GM19324 (cell line): Measurements from ENCODE around the gene INO80E.
A peak's percentile ranks its signal among the peaks of the same experiment; 100 is the strongest.
"Not testable (repeated sequence)": the region's sequence is repeated elsewhere in the genome, so short reads cannot be mapped to it uniquely, and the experiment has no call there.

Source experiments
- ATAC-seq: cut with Tn5 transposase; IDR thresholded peaks from one replicate; pipeline ENCODE4 v1.9.1; 2021; ENCODE audit warnings: mild to moderate bottlenecking, moderate library complexity; ENCODE audit not compliant: unreplicated experiment, low FRiP score

INO80E gene

GRCh38 chr16:29995911-29996765, at the start of gene INO80E:
TSS of gene INO80E (plus strand) at chr16:29996241. CDS start at chr16:29996311, 70 bp downstream.
- peak; percentile 94 for ATAC-seq

- no peak for ATAC-seq
These were observed 48.1 kb upstream of the INO80E start for GRCh38 chr16:29947897-29948296.

- ATAC-seq: no peak
These were observed 45.1 kb upstream of the INO80E start for GRCh38 chr16:29950806-29951461.

- no peak for ATAC-seq
These were observed 44.2 kb upstream of the INO80E start for GRCh38 chr16:29951625-29952365.

DNA sequence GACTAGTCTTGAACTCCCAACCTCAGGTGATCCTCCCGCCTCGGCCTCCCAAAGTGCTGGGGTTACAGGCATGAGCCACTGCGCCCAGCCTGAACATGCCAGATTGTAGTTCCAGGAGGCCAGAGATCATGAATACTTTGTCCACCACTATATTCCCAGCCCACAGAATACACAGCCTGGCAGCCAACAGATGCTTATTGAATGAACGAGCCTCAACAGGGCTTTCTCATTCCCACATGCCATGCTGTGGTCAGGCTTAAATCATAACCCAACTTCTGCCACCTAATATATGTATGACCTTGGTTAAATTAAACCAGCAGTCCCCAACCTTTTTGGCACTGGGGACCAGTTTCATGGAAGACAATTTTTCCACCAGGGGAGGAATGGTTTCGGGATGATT, 37.3 kb upstream of the INO80E start:
- ATAC-seq: no peak

DNA sequence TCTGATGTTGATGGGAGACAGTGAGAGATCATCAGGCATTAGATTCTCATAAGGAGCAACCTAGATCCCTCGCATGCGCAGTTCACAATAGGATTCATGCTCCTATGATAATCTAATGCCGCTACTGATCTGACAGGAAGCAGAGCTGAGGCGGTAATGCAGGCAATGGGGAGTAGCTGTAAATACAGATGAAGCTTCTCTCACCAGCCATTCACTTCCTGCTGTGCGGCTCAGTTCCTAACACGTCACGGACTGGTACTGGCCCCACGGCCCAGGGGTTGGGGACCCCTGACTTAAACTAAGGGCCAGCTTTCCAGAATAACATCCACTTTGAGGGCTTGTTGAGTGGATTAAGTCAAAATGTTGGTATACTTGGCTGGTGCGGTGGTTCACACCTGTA, 36.7 kb upstream of the INO80E start:
- ATAC-seq: no peak

- ATAC-seq: not testable (repeated sequence)
These were observed 36.2 kb upstream of the INO80E start for GRCh38 chr16:29959821-29960220.

DNA sequence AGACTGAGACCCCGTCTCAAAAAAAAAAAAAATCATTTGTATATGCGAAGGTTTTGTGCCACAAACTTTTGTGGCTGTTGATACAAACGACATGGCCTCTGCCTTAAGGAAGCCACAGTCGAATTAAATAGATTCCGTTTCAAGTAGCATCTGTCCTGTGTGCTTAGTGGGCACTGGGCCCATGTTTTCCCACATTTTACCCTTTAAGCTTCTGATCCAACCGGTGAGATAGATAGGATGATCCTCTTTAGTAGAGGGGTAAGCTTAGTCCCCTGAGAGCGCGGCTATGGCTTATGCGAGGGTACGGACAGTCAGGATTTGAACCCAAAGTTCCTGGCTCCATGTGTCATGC, 34.9 kb upstream of the INO80E start:
- ATAC-seq: no peak

DNA sequence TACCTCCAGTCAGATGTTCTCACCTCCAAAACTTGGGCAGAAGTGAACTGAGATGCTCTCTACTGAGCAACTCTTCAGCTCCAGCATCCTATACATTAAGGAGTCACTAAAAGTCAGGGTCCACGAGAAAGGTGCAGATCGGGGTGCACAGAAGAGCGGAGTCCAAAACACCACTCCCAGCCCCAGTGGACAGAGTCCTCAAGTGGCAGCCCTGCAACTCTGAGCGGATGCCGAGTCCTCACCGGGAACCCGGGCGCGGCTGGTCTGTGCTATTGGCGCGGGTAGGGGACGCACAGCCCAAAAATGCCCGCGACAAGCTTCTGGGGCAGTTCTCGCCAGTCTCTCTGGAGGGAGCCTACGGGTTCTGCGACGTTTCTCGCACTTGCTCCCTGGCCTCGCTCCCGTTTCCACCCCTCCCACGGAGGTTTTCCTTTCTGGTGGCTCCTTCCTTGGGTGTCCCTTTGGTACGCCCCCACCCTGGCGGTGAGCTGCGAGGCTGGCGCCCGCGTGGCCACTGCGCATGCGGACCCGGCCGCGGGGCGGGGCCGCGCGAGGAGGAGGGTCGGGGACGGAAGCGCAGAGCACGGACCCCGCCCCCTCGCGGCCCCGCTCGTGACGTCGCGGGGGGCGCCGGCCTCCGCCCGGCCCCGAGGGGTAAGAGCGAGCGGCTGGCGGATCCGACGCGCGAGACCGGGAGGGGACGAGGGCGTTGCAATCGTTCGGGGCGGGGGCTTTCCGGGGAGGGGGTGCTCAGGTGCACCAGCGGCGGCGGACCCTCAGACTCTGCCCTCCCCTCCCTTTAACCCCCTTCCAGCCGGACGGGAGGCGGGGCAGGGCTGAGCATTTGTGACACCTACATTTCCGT, 34.3 kb upstream of the INO80E start, which contains the start of gene TMEM219:
TSS of gene TMEM219 (plus strand) at position 601 of the 865 bp plus-strand sequence. CDS start 1,065 bp downstream, outside the sequence.
- peak; percentile 96 for ATAC-seq

- no peak for ATAC-seq
These were observed 33.6 kb upstream of the INO80E start for GRCh38 chr16:29962344-29962994.

GRCh38 chr16:29963021-29963743, 32.9 kb upstream of the INO80E start:
- no peak for ATAC-seq

DNA sequence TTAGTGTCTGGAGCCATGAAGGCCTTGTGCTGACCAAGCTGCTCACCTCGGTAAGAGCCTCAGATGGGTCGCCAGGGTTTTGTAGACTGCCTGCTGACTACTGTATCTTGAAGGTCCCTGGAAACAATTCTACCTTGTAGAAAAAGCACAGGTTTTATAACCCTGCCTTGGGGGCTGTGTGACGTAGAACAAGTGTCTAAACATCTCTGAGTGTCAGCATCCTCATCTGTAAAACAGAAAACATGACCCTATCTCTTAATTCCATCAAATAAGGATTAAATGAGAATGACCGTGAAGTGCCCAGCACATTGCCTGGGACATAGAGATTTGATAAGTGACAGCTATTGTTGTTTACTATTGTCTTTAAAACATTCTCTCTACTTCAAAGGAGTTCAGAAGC, 27.8 kb upstream of the INO80E start:
- ATAC-seq: no peak

GRCh38 chr16:29971304-29971703, 24.7 kb upstream of the INO80E start:
- ATAC-seq: no peak

DNA sequence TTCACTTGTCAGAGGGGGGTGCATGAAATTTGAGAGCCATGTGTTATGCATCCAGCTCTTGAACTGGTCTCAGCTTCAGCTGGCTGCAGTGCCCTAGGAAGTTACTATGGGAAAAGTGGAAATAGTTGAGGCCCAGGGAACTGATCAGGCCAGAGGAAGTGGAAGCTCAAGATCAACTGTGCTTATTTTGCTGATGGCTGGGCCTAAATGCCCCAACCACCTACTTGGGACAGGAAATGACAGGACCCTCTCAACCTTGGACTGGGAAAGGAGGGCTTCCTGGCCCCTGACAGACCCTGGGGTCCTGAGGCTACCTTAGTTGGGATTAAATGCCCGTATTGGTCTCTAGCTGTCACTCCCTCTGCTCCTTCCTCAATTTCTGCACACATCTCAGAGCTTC, 23.5 kb upstream of the INO80E start:
- no peak for ATAC-seq

- ATAC-seq: no peak
These were observed 23.1 kb upstream of the INO80E start for GRCh38 chr16:29972992-29973383.

- peak; percentile 97 for ATAC-seq
These were observed 22.4 kb upstream of the INO80E start, which contains the start of gene TAOK2 for GRCh38 chr16:29973384-29974246. TSS of gene TAOK2 (plus strand) at chr16:29973868. CDS start at chr16:29977773, 3,905 bp downstream.

DNA sequence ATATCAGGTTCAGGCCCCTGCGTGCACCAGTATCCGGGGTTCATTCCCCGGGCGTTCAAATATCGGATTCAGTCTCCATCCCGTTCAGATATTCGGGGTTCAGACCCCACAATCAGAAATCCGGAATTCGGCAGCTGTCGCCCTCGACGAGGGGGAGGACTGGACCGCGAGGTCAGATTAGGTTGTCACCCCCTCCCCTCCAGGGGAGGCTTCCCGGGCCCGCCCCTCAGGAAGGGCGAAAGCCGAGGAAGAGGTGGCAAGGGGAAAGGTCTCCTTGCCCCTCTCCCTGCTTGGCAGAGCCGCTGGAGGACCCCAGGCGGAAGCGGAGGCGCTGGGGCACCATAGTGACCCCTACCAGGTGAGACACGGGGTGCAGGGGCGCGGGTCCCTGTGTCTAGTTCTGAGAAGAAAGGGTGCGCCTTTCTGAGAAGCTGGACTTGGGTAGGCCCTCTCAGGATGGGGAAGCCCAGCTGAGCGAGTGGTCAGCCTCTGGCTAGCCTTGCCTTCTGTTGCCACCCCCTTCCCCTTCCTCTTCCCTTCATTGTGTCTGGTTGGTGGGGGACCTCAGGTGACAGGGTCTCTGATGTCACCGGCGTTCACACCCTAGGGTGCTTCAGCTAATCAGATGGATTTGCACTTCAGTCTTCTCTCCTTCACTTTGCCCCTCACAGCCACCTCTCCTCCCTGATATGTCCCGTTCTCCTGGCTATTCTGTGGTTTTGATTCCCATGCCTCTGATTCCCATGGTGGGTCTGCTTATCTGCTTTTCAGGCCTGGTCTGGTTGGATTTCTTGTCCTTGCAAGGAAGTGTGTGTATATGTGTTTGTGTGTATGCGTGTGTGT, 21.5 kb upstream of the INO80E start:
- no peak for ATAC-seq
